GM11168 (cell line): ENCODE measurements around the gene PIK3R5.

Experiments
- in situ Hi-C: fragments of 300-500 bp; cut with MboI; formaldehyde crosslinking; loops from one replicate; pipeline ENCODE4 v1.12.0; 2022; ENCODE audit warnings: low sequenced_read_pairs; ENCODE audit not compliant: unreplicated experiment

PIK3R5 gene

GRCh38 chr17:8938933-8939332 is 26.6 kb downstream of the PIK3R5 start:
- in situ Hi-C loops = no loop called here

- in situ Hi-C loops = no loop called here
These were observed 30.3 kb downstream of the PIK3R5 start for GRCh38 chr17:8935191-8935590.

- in situ Hi-C loops = no loop called here
These were observed 31.2 kb downstream of the PIK3R5 start for GRCh38 chr17:8934346-8934745.

- in situ Hi-C loops = no loop called here
These were observed 34.9 kb downstream of the PIK3R5 start for GRCh38 chr17:8930649-8931048.

GRCh38 chr17:8928347-8928746 is 37.2 kb downstream of the PIK3R5 start:
- in situ Hi-C loops = no loop called here

GRCh38 chr17:8927395-8927794 is 38.1 kb downstream of the PIK3R5 start:
- in situ Hi-C loops = no loop called here

GRCh38 chr17:8925808-8926207 is 39.7 kb downstream of the PIK3R5 start:
- in situ Hi-C loops = no loop called here

GRCh38 chr17:8925141-8925540 is 40.4 kb downstream of the PIK3R5 start:
- in situ Hi-C loops = no loop called here

- in situ Hi-C loops = no loop called here
These were observed 40.9 kb downstream of the PIK3R5 start for GRCh38 chr17:8924595-8924994.

- in situ Hi-C loops = no loop called here
These were observed 41.7 kb downstream of the PIK3R5 start for GRCh38 chr17:8923762-8924161.

- in situ Hi-C loops = no loop called here
These were observed 42.6 kb downstream of the PIK3R5 start for GRCh38 chr17:8922928-8923327.

GRCh38 chr17:8922451-8922850 is 43.1 kb downstream of the PIK3R5 start:
- in situ Hi-C loops = no loop called here

- in situ Hi-C loops = no loop called here
These were observed 44.4 kb downstream of the PIK3R5 start for GRCh38 chr17:8921147-8921546.

GRCh38 chr17:8918807-8919465 is 46.6 kb downstream of the PIK3R5 start:
- in situ Hi-C loops = no loop called here

- in situ Hi-C loops = no loop called here
These were observed 49.0 kb downstream of the PIK3R5 start for GRCh38 chr17:8916466-8916865.

GRCh38 chr17:8914554-8914953 is 51.0 kb downstream of the PIK3R5 start:
- in situ Hi-C loops = no loop called here

- in situ Hi-C loops = no loop called here
These were observed 51.6 kb downstream of the PIK3R5 start for GRCh38 chr17:8913879-8914278.

GRCh38 chr17:8913091-8913490 is 52.4 kb downstream of the PIK3R5 start:
- in situ Hi-C loops = no loop called here

GRCh38 chr17:8912084-8912981 is 53.2 kb downstream of the PIK3R5 start:
- in situ Hi-C loops = no loop called here

GRCh38 chr17:8910969-8911604 is 54.4 kb downstream of the PIK3R5 start:
- in situ Hi-C loops = no loop called here

- in situ Hi-C loops = no loop called here
These were observed 55.8 kb downstream of the PIK3R5 start for GRCh38 chr17:8909586-8910270.
